GM18517 (cell line): Measurements from ENCODE around the gene PPM1L.

Experiments used
- ATAC-seq: cut with Tn5 transposase; IDR thresholded peaks from one replicate; pipeline ENCODE4 v1.9.1; 2021; ENCODE audit warnings: mild to moderate bottlenecking, moderate library complexity; ENCODE audit not compliant: unreplicated experiment

PPM1L gene

GRCh38 chr3:160841455-160841854 is 85.4 kb downstream of the PPM1L start:
- ATAC-seq: no peak

- no peak for ATAC-seq
These were observed 86.3 kb downstream of the PPM1L start for GRCh38 chr3:160842021-160843005.

- no peak for ATAC-seq
These were observed 95.7 kb downstream of the PPM1L start for GRCh38 chr3:160851629-160852210.

GRCh38 chr3:160852856-160853255 is 96.8 kb downstream of the PPM1L start:
- ATAC-seq: no peak

GRCh38 chr3:160856450-160856849 is 100.4 kb downstream of the PPM1L start:
- no peak for ATAC-seq

GRCh38 chr3:160857476-160858119 is 101.6 kb downstream of the PPM1L start:
- no peak for ATAC-seq

GRCh38 chr3:160860346-160860745 is 104.3 kb downstream of the PPM1L start:
- no peak for ATAC-seq

- no peak for ATAC-seq
These were observed 113.8 kb downstream of the PPM1L start for GRCh38 chr3:160869825-160870224.

GRCh38 chr3:160870327-160870726 is 114.3 kb downstream of the PPM1L start:
- ATAC-seq: no peak

- no peak for ATAC-seq
These were observed 118.7 kb downstream of the PPM1L start for GRCh38 chr3:160874736-160875135.

GRCh38 chr3:160876643-160877042 is 120.6 kb downstream of the PPM1L start:
- no peak for ATAC-seq

- ATAC-seq: no peak
These were observed 123.8 kb downstream of the PPM1L start for GRCh38 chr3:160879859-160880258.

GRCh38 chr3:160883373-160883772 is 127.3 kb downstream of the PPM1L start:
- ATAC-seq: no peak

GRCh38 chr3:160885791-160886286 is 129.8 kb downstream of the PPM1L start:
- ATAC-seq: no peak

GRCh38 chr3:160886421-160886820 is 130.4 kb downstream of the PPM1L start:
- peak; percentile 97 for ATAC-seq

GRCh38 chr3:160893207-160893606 is 137.2 kb downstream of the PPM1L start:
- no peak for ATAC-seq

GRCh38 chr3:160904691-160905090 is 148.7 kb downstream of the PPM1L start:
- ATAC-seq: no peak

GRCh38 chr3:160906646-160907045 is 150.6 kb downstream of the PPM1L start:
- ATAC-seq: no peak

- no peak for ATAC-seq
These were observed 153.9 kb downstream of the PPM1L start for GRCh38 chr3:160909917-160910316.

GRCh38 chr3:160911411-160911810 is 155.4 kb downstream of the PPM1L start:
- no peak for ATAC-seq

- no peak for ATAC-seq
These were observed 160.4 kb downstream of the PPM1L start for GRCh38 chr3:160916472-160916871.
